Liver (tissue), 3 donors: Measurements from ENCODE around the gene HACD2.
"Not testable (repeated sequence)": the region's sequence is repeated elsewhere in the genome, so short reads cannot be mapped to it uniquely, and the experiment has no call there.

Experiments used
- ATF3 ChIP-seq: IDR thresholded peaks from 2 replicates; pipeline ENCODE4 v1.6.1; 2016; ENCODE audit warnings: antibody characterized with exemption
- CTCF ChIP-seq: fragments of 150-350 bp; IDR thresholded peaks from 2 replicates; pipeline ENCODE4 v1.5.1; 2017; ENCODE audit warnings: improper control_type of control experiment, low read depth, low read length; ENCODE audit not compliant: missing input control
- FOXA1 ChIP-seq: IDR thresholded peaks from 2 replicates; pipeline ENCODE4 v1.6.1; 2016; ENCODE audit warnings: antibody characterized with exemption
- FOXA2 ChIP-seq: IDR thresholded peaks from 2 replicates; pipeline ENCODE4 v1.6.1; 2016; ENCODE audit warnings: antibody characterized with exemption
- GABPA ChIP-seq, 2 donors: IDR thresholded peaks in 1 of 2; conservative IDR thresholded peaks in 1 of 2; 2 replicates each; pipeline ENCODE4 v1.6.1; 2016; ENCODE audit warnings: antibody characterized with exemption in 2 of 2, mild to moderate bottlenecking in 1 of 2, moderate library complexity in 1 of 2
- HNF4A ChIP-seq, 2 donors: conservative IDR thresholded peaks; 2 replicates each; pipeline ENCODE4 v1.6.1; 2016; ENCODE audit warnings: antibody characterized with exemption in 2 of 2, mild to moderate bottlenecking in 2 of 2
- HNF4G ChIP-seq: IDR thresholded peaks from 2 replicates; pipeline ENCODE4 v1.6.1; 2016; ENCODE audit warnings: antibody characterized with exemption
- JUND ChIP-seq, 2 donors: IDR thresholded peaks; 2 replicates each; pipeline ENCODE4 v1.6.1; 2016; ENCODE audit warnings: antibody characterized with exemption in 2 of 2
- RAD21 ChIP-seq, 2 donors: IDR thresholded peaks; 2 replicates each; pipeline ENCODE4 v1.6.1; 2016; ENCODE audit warnings: antibody characterized with exemption in 2 of 2, mild to moderate bottlenecking in 2 of 2
- REST ChIP-seq: IDR thresholded peaks from 2 replicates; pipeline ENCODE4 v1.6.1; 2016; ENCODE audit warnings: antibody characterized with exemption, mild to moderate bottlenecking
- SP1 ChIP-seq: IDR thresholded peaks from 2 replicates; pipeline ENCODE4 v1.6.1; 2018; ENCODE audit warnings: antibody characterized with exemption, mild to moderate bottlenecking
- TAF1 ChIP-seq: conservative IDR thresholded peaks from 2 replicates; pipeline ENCODE4 v1.6.1; 2016; ENCODE audit warnings: antibody characterized with exemption, mild to moderate bottlenecking
- donor health status: healthy.
- donor health status: healthy.

GRCh38 chr3:123611674-123612073 lies 26.8 kb upstream of the HACD2 start:
- not testable (repeated sequence) for TF ChIP-seq SP1; CTCF; REST; RAD21 (IDR thresholded peaks at IDR 0.05); HNF4A (conservative IDR thresholded peaks at IDR 0.05); FOXA2; JUND (IDR thresholded peaks at IDR 0.05); TAF1; HNF4G; GABPA (IDR thresholded peaks at IDR 0.05 in 1 of 2, conservative IDR thresholded peaks at IDR 0.05 in 1 of 2); ATF3; FOXA1
